Keratinocyte (primary cell): ENCODE data around the gene SH3PXD2B. TPM values are rescaled to one million over a fixed set of nuclear protein-coding genes. Genes with fewer than 3 reads are reported as not detected.

Source experiments
- DNase-seq: peaks from one replicate; pipeline ENCODE4 v3.0.0-alpha.2; 2011; ENCODE audit warnings: low read depth, missing footprints, low spot score
- FAIRE-seq: peaks from 2 replicates; lab custom pipeline; 2011; peaks lifted over from hg19 to GRCh38; lab: Jason Lieb, UNC
- H2AFZ ChIP-seq: 2 replicates; pipeline ENCODE4 v1.6.0; 2012; ENCODE audit warnings: low read length, control low read depth, inconsistent platforms; ENCODE audit not compliant: control insufficient read depth
- H3K27ac ChIP-seq: 2 replicates; pipeline ENCODE4 v1.5.1; 2011; ENCODE audit warnings: low read length; ENCODE audit not compliant: control insufficient read depth, insufficient read depth
- H3K27me3 ChIP-seq: 3 replicates; pipeline ENCODE4 v1.6.0; 2011; ENCODE audit warnings: low read length; ENCODE audit not compliant: control insufficient read depth, insufficient read depth; ENCODE audit errors: extremely low read depth
- H3K36me3 ChIP-seq, 2 experiments: 2 replicates in 1 of 2; 3 replicates in 1 of 2; pipeline ENCODE4 v1.5.1; 2011; ENCODE audit warnings: low read length in 2 of 2, mild to moderate bottlenecking in 1 of 2; ENCODE audit not compliant: control insufficient read depth in 2 of 2, insufficient read depth in 2 of 2; ENCODE audit errors: extremely low read depth in 1 of 2
- H3K4me1 ChIP-seq: 3 replicates; pipeline ENCODE4 v1.5.1; 2011; ENCODE audit warnings: low read length; ENCODE audit not compliant: control insufficient read depth, insufficient read depth; ENCODE audit errors: extremely low read depth
- H3K4me2 ChIP-seq: 3 replicates; pipeline ENCODE4 v1.6.0; 2011; ENCODE audit warnings: low read depth, low read length; ENCODE audit not compliant: control insufficient read depth, insufficient read depth; ENCODE audit errors: extremely low read depth
- H3K4me3 ChIP-seq, 3 experiments: fragments of 200-600 bp in 1 of 3; sonication (generic) in 1 of 3; 2 replicates in 2 of 3; 3 replicates in 1 of 3; pipeline ENCODE4 v1.5.1; 2011 to 2016; ENCODE audit warnings: low read length in 3 of 3, mild to moderate bottlenecking in 3 of 3, control low read depth in 2 of 3, inconsistent platforms in 1 of 3, low read depth in 1 of 3, mixed read lengths in 1 of 3, mixed run types in 1 of 3, moderate library complexity in 1 of 3; ENCODE audit not compliant: control insufficient read depth in 2 of 3, insufficient read depth in 2 of 3; ENCODE audit errors: extremely low read depth in 1 of 3
- H3K79me2 ChIP-seq: 2 replicates; pipeline ENCODE4 v1.6.0; 2012; ENCODE audit warnings: low read length; ENCODE audit not compliant: control insufficient read depth, insufficient read depth
- H3K9ac ChIP-seq: 3 replicates; pipeline ENCODE4 v1.6.0; 2011; ENCODE audit warnings: low read length; ENCODE audit not compliant: control insufficient read depth, insufficient read depth; ENCODE audit errors: extremely low read depth
- H3K9me1 ChIP-seq: 3 replicates; pipeline ENCODE4 v1.6.0; 2011; ENCODE audit warnings: low read length; ENCODE audit not compliant: control insufficient read depth, insufficient read depth; ENCODE audit errors: extremely low read depth
- H3K9me3 ChIP-seq: 2 replicates; pipeline ENCODE4 v1.5.1; 2012; ENCODE audit warnings: low read depth, low read length; ENCODE audit not compliant: control insufficient read depth
- H4K20me1 ChIP-seq: 3 replicates; pipeline ENCODE4 v1.6.0; 2011; ENCODE audit warnings: low read length; ENCODE audit not compliant: control insufficient read depth, insufficient read depth; ENCODE audit errors: extremely low read depth
- EZH2 ChIP-seq: IDR thresholded peaks from one replicate; pipeline ENCODE4 v1.6.1; 2012; ENCODE audit warnings: inconsistent platforms, mild to moderate bottlenecking, low read length, moderate library complexity
- dilution Hi-C: fragments of 300-500 bp; cut with MboI; formaldehyde crosslinking; loops from one replicate; pipeline ENCODE4 v1.7.0; 2020; ENCODE audit warnings: low sequenced_read_pairs; ENCODE audit not compliant: extremely low pct_ligation_motif_present
- polyA plus RNA-seq, 5 experiments: library from polyadenylated mRNA; depleted of rRNA in 3 of 5; stranded (reverse) in 3 of 5; stranded (forward) in 1 of 5; unstranded in 1 of 5; fragments of >200 nt; gene quantifications; 1 replicate in 1 of 5; 2 replicates in 3 of 5; 3 replicates in 1 of 5; pipeline versions ENCODE4 v1.2.1 to v1.2.3, GENCODE V29; 2011 to 2012; ENCODE audit warnings: missing spikeins in 2 of 5, low read depth in 1 of 5, low replicate concordance in 1 of 5
- TF ChIP-seq, protein P1 (sequence below), 3 experiments: IDR thresholded peaks in 1 of 3; conservative IDR thresholded peaks in 1 of 3; optimal IDR thresholded peaks in 1 of 3; 2 replicates in 2 of 3; 3 replicates in 1 of 3; pipeline versions ENCODE3 to v1.5.1; 2011; ENCODE audit warnings: low read length in 3 of 3, mild to moderate bottlenecking in 3 of 3, moderate library complexity in 2 of 3, control low read depth in 1 of 3, inconsistent platforms in 1 of 3; ENCODE audit not compliant: insufficient read depth in 2 of 3; ENCODE audit errors: extremely low read depth in 1 of 3

SH3PXD2B gene
- polyA plus RNA-seq, 1 donor (not counting 4 experiments of a cell fraction or from before 2014, with no cell fraction given) = 17.3 TPM

DNA sequence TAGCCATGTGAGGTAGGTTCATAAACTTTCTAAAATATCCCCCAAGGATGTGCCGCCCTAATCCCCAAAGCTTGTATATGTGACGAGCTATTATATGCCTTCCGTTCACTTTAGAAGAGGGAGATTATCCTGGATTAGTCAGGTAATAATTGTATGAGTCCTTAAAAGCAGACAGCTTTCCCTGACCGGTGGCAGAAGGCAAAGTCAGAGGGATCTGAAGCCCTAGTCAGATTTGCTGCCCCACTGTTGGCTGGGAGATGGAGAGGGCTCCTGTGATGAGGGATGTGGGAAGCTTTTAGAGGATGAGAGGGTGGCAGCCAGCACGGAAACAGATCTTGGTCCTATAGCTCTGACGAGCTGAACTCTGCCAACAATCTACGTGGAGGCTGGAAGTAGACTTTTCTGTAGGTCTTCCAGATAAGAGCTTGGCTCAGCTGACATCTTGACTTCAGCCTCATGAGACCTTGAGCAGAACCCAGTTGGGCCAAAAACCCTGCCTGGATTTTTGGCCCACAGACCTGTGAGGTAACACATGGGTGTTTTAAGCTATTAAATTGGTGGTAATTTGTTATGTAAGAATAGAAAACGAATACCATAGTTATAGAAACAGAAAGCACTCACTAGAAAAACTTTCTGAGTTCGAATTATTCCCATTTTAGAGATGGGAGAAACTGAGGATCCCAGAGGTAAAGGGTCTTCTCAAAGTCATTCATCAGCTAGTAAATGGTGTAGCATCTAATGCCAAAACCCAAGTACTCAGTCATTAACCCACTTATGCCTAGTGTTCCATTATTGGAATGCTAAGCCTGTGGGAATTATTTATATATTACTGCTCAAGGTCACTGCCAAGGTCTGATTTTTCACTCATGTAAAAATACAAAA, 48.9 kb downstream of the SH3PXD2B start:
- Histone ChIP-seq H3K9me3 (no peaks in the 10 kb centered on the region), H3K36me3 (peaks cover 5 to 12% of the 10 kb centered on the region in 2 experiments), H3K27ac (no peak overlapping the region), H3K9ac (no peak overlapping the region), H3K4me2 (no peak overlapping the region), H2AFZ (no peak overlapping the region), H3K79me2 (no peaks in the 10 kb centered on the region), H3K9me1 (peaks cover 2% of the 10 kb centered on the region), H3K27me3 (no peaks in the 10 kb centered on the region), H4K20me1 (no peaks in the 10 kb centered on the region), H3K4me1 (peaks cover 9% of the 10 kb centered on the region), H3K4me3 (no peak overlapping the region)
- no peak for DNase-seq
- no peak for FAIRE-seq
- TF ChIP-seq, protein P1, sequence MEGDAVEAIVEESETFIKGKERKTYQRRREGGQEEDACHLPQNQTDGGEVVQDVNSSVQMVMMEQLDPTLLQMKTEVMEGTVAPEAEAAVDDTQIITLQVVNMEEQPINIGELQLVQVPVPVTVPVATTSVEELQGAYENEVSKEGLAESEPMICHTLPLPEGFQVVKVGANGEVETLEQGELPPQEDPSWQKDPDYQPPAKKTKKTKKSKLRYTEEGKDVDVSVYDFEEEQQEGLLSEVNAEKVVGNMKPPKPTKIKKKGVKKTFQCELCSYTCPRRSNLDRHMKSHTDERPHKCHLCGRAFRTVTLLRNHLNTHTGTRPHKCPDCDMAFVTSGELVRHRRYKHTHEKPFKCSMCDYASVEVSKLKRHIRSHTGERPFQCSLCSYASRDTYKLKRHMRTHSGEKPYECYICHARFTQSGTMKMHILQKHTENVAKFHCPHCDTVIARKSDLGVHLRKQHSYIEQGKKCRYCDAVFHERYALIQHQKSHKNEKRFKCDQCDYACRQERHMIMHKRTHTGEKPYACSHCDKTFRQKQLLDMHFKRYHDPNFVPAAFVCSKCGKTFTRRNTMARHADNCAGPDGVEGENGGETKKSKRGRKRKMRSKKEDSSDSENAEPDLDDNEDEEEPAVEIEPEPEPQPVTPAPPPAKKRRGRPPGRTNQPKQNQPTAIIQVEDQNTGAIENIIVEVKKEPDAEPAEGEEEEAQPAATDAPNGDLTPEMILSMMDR (optimal IDR thresholded peaks at IDR 0.05 in 1 of 3, IDR thresholded peaks at IDR 0.05 in 1 of 3, conservative IDR thresholded peaks at IDR 0.05 in 1 of 3; ENCODE audit: extremely low read depth in 1 of 3, insufficient read depth in 2 of 3, low read length in 3 of 3) = no peak
- TF ChIP-seq EZH2 = no peak
- dilution Hi-C loops = no loop called here

DNA sequence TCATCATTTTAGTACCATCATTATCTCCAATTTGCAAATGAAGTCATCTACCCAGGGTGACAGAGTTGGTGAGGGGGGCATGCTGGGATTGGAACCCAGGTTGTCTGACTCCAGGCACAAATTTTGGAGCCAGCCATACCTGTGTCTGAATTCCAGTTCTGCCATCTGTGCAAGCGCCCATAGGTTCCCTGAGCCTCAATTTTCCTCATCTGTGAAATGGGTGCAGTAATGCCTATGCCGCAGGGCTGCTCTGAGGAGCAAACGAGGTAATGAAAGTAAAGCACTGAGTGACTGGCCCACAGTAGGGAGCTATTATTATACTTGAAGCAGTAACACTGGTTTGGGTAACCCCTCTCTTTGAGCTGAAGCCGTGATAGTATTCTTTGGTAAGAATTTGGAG, 49.6 kb downstream of the SH3PXD2B start:
- H4K20me1 ChIP-seq = no peaks in the 10 kb centered on the region
- H3K36me3 ChIP-seq = peaks cover 5 to 12% of the 10 kb centered on the region in 2 experiments
- H3K4me2 ChIP-seq = no peak overlapping the region
- H3K9ac ChIP-seq = no peak overlapping the region
- H3K4me1 ChIP-seq = peaks cover 12% of the 10 kb centered on the region
- H3K27me3 ChIP-seq = no peaks in the 10 kb centered on the region
- H3K9me1 ChIP-seq = peaks cover 2% of the 10 kb centered on the region
- H3K4me3 ChIP-seq = no peak overlapping the region
- TF ChIP-seq, protein P1 (optimal IDR thresholded peaks at IDR 0.05 in 1 of 3, IDR thresholded peaks at IDR 0.05 in 1 of 3, conservative IDR thresholded peaks at IDR 0.05 in 1 of 3; ENCODE audit: extremely low read depth in 1 of 3, insufficient read depth in 2 of 3, low read length in 3 of 3) = no peak
- no peak overlapping the region for H2AFZ ChIP-seq
- no peaks in the 10 kb centered on the region for H3K79me2 ChIP-seq
- dilution Hi-C loops = no loop called here
- no peak for FAIRE-seq
- no peak overlapping the region for H3K27ac ChIP-seq
- H3K9me3 ChIP-seq = no peaks in the 10 kb centered on the region
- no peak for DNase-seq
